Body of pancreas (tissue), 4 donors: ENCODE measurements around the gene MKI67. TPM values are rescaled to one million over a fixed set of nuclear protein-coding genes. Genes with fewer than 3 reads are reported as not detected.

Source experiments
- ATAC-seq: fragments of 150-250 bp; one replicate; pipeline ENCODE4 v1.9.1; 2016
- DNase-seq, 4 donors: peaks; one replicate each; pipeline ENCODE4 v3.0.0-alpha.2; 2019
- H3K27ac ChIP-seq, 4 donors: fragments of 200-600 bp; sonication (generic); 1 replicate in 3 of 4; 2 replicates in 1 of 4; pipeline versions ENCODE4 v1.5.1 to v1.6.1; 2016 to 2019; ENCODE audit warnings: mild to moderate bottlenecking in 1 of 4, mixed read lengths in 1 of 4, moderate library complexity in 1 of 4
- H3K27me3 ChIP-seq, 2 donors: fragments of 200-600 bp; sonication (generic); one replicate each; pipeline ENCODE4 v1.6.0; 2016; ENCODE audit warnings: mild to moderate bottlenecking in 1 of 2
- H3K36me3 ChIP-seq, 2 donors: fragments of 200-600 bp; sonication (generic); replicated peaks in 1 of 2; 2 replicates each; pipeline ENCODE4 v1.5.1; 2016; ENCODE audit warnings: low read depth in 2 of 2; ENCODE audit not compliant: insufficient read depth in 1 of 2
- H3K4me1 ChIP-seq: fragments of 200-600 bp; sonication (generic); one replicate; pipeline ENCODE4 v1.6.0; 2016
- H3K4me3 ChIP-seq, 2 donors: fragments of 200-600 bp; sonication (generic); 1 replicate in 1 of 2; 2 replicates in 1 of 2; pipeline ENCODE4 v1.5.1; 2016 to 2019
- H3K9me3 ChIP-seq, 3 donors: fragments of 200-600 bp; sonication (generic); 1 replicate in 2 of 3; 2 replicates in 1 of 3; pipeline ENCODE4 v1.5.1; 2016
- CTCF ChIP-seq, 7 experiments: fragments of 450-650 bp in 4 of 7; fragments of 200-600 bp in 3 of 7; sonication (generic) in 3 of 7; IDR thresholded peaks; one replicate each; pipeline ENCODE4 v1.5.1; 2016 to 2019; ENCODE audit warnings: antibody characterized with exemption in 7 of 7
- POLR2A ChIP-seq, 3 donors: fragments of 450-650 bp; IDR thresholded peaks; one replicate each; pipeline ENCODE4 v1.6.1; 2016; ENCODE audit warnings: antibody characterized with exemption in 3 of 3, mild to moderate bottlenecking in 2 of 3
- WGBS, 2 donors: methylation state at CpG; one replicate each; pipeline ENCODE4 v1.1.5; 2017; 5-methylcytosine and 5-hydroxymethylcytosine counted together
- intact Hi-C: fragments of 100-400 bp; cut with DNase I; formaldehyde crosslinking; loops from one replicate; pipeline ENCODE4 v1.15.1; 2023
- total RNA-seq, 2 donors: library from RNA; depleted of rRNA; stranded (reverse); fragments of >200 nt; gene quantifications; one replicate each; pipeline ENCODE4 v1.1.0, GENCODE V29; 2016

Gene MKI67
- total RNA-seq, 2 donors from 2014 or later: under 0.01 to 0.33 TPM

GRCh38 chr10:128156999-128157755, 31.0 kb upstream of the MKI67 start:
- intact Hi-C loops: no loop called here
- Histone ChIP-seq H3K9me3 (no peaks in the 10 kb centered on the region), H3K4me3 (no peak overlapping the region), H3K27me3 (no peaks in the 10 kb centered on the region), H3K27ac (no peak overlapping the region), H3K36me3 (no peaks in the 10 kb centered on the region), H3K4me1 (no peaks in the 10 kb centered on the region)
- no peak for DNase-seq
- ATAC-seq: no peak
- TF ChIP-seq CTCF (IDR thresholded peaks at IDR 0.05) (no peak), POLR2A (IDR thresholded peaks at IDR 0.05) (no peak)
- WGBS, 2 donors: 40 to 49% methylated on average over 9 of the region's 9 CpGs

- H3K4me3 ChIP-seq: no peak overlapping the region
- H3K9me3 ChIP-seq: no peaks in the 10 kb centered on the region
- H3K27me3 ChIP-seq: no peaks in the 10 kb centered on the region
- DNase-seq (no peak), ATAC-seq (no peak)
- no peak for TF ChIP-seq POLR2A (IDR thresholded peaks at IDR 0.05)
- TF ChIP-seq CTCF (IDR thresholded peaks at IDR 0.05): no peak
- H3K4me1 ChIP-seq: peaks cover 6% of the 10 kb centered on the region
- H3K27ac ChIP-seq: no peak overlapping the region
- H3K36me3 ChIP-seq: no peaks in the 10 kb centered on the region
- intact Hi-C loops: no loop called here
- 47 to 56% methylated on average over 6 to 13 of the region's 13 CpGs for WGBS, 2 donors
These were observed 26.7 kb upstream of the MKI67 start for GRCh38 chr10:128152741-128153580.

- WGBS, 2 donors: 85 to 91% methylated on average over 8 of the region's 8 CpGs
- Histone ChIP-seq H3K27me3 (no peaks in the 10 kb centered on the region), H3K4me3 (no peak overlapping the region), H3K36me3 (no peaks in the 10 kb centered on the region), H3K4me1 (peaks cover 6% of the 10 kb centered on the region), H3K27ac (no peak overlapping the region), H3K9me3 (no peaks in the 10 kb centered on the region)
- DNase-seq: no peak
- ATAC-seq: no peak
- intact Hi-C loops: no loop called here
- TF ChIP-seq CTCF (IDR thresholded peaks at IDR 0.05) (no peak), POLR2A (IDR thresholded peaks at IDR 0.05) (no peak)
These were observed 24.8 kb upstream of the MKI67 start for GRCh38 chr10:128151031-128151430.

- H3K27me3 ChIP-seq: no peaks in the 10 kb centered on the region
- ATAC-seq (no peak), DNase-seq (no peak)
- TF ChIP-seq CTCF (IDR thresholded peaks at IDR 0.05) (no peak), POLR2A (IDR thresholded peaks at IDR 0.05) (no peak)
- no peaks in the 10 kb centered on the region for H3K9me3 ChIP-seq
- H3K36me3 ChIP-seq: no peaks in the 10 kb centered on the region
- intact Hi-C loops: no loop called here
- H3K4me1 ChIP-seq: peaks cover 6% of the 10 kb centered on the region
- H3K27ac ChIP-seq: no peak overlapping the region
- H3K4me3 ChIP-seq: no peak overlapping the region
- WGBS, 2 donors: 56 to 62% methylated on average over 20 of the region's 20 CpGs
These were observed 24.3 kb upstream of the MKI67 start for GRCh38 chr10:128150561-128150960.
